Measurements from ENCODE around the gene MCEMP1.
"Not testable (repeated sequence)": the region's sequence is repeated elsewhere in the genome, so short reads cannot be mapped to it uniquely, and the experiment has no call there.

MCEMP1 gene

GRCh38 chr19:7643629-7644549 is 33.0 kb upstream of the MCEMP1 start:
- DNase-seq, result not testable (repeated sequence)

- no peak for DNase-seq
Observed at GRCh38 chr19:7644550-7644877, 32.4 kb upstream of the MCEMP1 start.

GRCh38 chr19:7645163-7645562 is 31.7 kb upstream of the MCEMP1 start:
- DNase-seq, result no peak

GRCh38 chr19:7645656-7646425 is 31.0 kb upstream of the MCEMP1 start:
- no peak for DNase-seq

DNA sequence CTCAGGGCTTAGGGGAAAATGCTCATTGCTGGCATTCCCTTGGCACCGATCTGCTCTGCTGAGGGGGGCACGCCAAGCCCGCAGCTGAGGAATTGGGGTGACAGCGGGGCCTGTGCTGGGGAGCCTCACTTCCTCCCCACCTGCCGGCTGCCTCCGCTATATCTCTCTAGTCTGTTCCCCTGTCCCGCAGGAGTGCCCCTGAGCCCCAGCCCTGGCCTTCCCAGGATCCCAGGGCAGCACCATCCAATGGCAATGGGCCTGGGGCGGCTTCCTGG is 30.5 kb upstream of the MCEMP1 start:
- no peak for DNase-seq

DNA sequence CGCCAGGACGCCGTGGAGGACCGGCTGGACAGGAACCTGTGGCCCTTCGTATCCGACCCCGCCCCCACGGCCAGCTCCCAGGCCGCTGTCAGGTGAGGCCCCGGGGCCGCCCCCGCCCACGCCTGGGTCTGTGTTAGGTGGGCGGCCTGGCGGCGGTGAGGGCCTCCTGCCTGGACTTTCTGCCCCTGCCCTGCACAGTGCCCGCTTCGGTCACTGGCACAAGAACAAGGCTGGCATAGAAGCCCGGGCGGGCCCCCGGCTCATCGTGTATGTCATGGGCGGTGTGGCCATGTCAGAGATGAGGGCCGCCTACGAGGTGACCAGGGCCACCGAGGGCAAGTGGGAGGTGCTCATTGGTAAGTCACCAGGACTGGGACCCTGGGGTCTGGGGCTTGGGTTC is 29.7 kb upstream of the MCEMP1 start:
- DNase-seq, result no peak

DNA sequence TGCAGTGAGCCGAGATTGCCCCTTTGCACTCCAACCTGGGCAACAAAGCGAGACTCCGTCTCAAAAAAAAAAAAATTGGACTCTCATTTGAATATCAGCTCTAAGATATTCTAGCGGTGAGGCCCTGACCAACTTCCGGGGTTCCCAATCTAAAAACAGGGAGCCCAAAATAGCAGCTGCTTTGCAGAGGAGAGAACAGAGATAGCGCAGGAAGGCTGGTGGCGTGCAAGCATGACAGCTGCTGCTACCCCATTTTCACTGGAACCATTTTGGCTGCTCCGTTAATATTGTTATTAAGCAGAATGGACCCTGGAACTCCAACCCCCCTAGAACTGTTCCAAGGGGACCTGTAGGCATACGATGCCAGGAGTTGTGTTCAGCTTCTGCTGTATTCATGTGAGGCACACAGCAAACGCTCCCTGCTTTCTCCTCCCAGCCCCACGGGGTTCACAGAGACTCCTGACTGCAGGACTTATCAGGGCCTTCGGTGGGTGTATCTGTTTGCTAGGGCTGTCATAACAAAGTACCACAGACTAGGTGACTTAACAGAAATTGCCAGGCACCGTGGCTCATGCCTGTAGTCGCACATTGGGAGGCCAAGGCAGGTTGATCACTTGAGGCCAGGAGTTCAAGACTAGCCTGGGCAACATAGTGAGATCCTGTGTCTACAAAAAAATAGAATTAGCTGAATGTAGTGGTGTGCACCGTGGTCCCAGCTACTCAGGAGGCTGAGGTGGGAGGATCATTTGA is 28.4 kb upstream of the MCEMP1 start:
- DNase-seq, result no peak

- DNase-seq, result no peak
Observed at GRCh38 chr19:7650148-7650547, 26.7 kb upstream of the MCEMP1 start.

- DNase-seq, result peak; percentile 89 to 92
Observed at GRCh38 chr19:7652061-7652641, 24.7 kb upstream of the MCEMP1 start.

DNA sequence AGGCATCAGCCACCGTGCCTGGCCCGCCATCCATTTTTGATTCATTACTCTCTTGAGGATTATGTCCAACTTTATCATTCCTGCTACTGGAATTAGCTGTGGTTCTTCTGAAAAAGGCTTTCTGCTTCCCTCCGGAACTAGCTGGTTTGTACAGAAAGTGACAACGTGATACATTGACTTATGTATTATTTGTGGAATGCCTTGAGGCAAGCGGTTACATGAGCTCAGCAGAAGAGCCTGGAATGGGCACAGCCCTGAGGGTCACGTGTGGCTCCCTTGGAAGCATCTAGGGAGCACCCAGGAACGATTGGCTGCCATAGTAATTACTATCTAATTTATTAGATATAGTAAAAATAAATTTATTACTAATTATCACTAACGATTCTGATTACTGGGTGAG is 22.5 kb upstream of the MCEMP1 start:
- no peak for DNase-seq

GRCh38 chr19:7655581-7655980 is 21.3 kb upstream of the MCEMP1 start:
- DNase-seq, result no peak

GRCh38 chr19:7657131-7657751 is 19.6 kb upstream of the MCEMP1 start:
- DNase-seq, result peak in 1 of 2 donors; percentile 27

DNA sequence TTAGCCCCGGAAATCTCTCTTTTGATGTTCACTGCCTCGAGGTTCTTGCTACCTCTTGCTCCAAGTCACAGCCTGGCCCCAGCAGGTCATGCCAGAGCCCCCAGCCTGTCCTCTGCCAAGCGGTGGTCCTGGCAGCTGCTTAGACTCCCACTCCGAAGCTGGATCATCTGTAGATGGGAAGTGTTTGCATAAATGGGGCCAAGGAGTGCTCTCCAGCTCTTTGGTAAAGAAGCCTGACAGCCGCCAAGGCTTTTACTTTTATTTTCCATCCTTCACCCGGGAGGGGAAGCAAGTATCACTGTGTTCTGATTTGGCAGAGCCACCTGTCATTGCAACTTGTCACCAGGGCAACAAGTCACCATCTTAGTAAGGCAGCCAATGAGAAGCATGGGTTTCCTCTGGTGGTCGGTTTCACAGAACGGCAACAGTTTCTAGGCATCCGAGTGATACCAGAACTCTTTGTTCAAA is 18.6 kb upstream of the MCEMP1 start:
- peak in 1 of 2 donors; percentile 33 for DNase-seq

GRCh38 chr19:7661744-7662538 is 14.9 kb upstream of the MCEMP1 start:
- no peak for DNase-seq

- DNase-seq, result no peak
Observed at GRCh38 chr19:7662657-7663056, 14.2 kb upstream of the MCEMP1 start.

GRCh38 chr19:7663706-7664105 is 13.2 kb upstream of the MCEMP1 start:
- no peak for DNase-seq

GRCh38 chr19:7665076-7665475 is 11.8 kb upstream of the MCEMP1 start:
- no peak for DNase-seq

DNA sequence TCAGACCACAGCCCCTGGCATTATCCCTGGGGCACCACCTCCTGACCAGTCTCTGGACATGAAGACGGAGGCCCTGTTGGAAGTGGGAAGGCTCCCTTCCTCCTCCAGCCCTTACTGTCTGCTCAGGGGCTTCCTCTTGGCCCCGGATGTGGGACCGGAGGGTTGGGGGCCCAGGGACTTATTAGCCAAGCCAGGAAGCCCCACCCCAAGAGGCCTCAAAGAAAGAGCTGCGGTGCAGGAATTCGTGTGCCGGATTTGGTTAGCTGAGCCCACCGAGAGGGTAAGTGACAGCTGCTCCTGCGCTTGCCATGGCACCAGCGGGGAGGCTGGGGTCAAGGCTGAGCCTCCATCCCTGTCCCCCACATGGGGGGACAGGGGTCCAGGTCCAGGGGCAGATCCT is 8.0 kb upstream of the MCEMP1 start, which contains the start of gene RETN:
Gene RETN, plus strand, starts transcription at position 208 of the 400 bp plus-strand sequence. CDS start 278 bp downstream, outside the sequence.
- no peak for DNase-seq

GRCh38 chr19:7669641-7670040 is 7.2 kb upstream of the MCEMP1 start:
- no peak for DNase-seq

DNA sequence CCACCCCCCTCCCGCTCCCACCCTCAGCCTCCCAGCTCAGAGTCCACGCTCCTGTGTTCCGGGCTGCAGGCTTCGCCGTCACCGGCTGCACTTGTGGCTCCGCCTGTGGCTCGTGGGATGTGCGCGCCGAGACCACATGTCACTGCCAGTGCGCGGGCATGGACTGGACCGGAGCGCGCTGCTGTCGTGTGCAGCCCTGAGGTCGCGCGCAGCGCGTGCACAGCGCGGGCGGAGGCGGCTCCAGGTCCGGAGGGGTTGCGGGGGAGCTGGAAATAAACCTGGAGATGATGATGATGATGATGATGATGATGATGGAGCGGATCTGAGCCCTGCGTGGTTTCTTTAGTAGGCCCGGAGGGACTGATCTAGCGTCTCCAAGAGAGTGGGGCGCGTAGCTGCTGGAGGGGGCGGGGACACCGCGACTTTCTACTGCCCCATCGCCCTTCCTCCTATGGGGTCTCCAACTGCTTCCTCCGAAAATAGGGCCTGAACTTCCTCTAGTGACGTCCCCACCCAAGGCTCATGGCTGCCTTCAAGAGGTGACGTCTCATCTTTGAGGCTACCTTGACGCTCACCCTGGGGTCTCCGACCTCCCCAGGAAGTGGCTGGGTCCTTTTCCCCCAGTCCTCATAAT is 6.6 kb upstream of the MCEMP1 start:
- DNase-seq, result no peak

DNA sequence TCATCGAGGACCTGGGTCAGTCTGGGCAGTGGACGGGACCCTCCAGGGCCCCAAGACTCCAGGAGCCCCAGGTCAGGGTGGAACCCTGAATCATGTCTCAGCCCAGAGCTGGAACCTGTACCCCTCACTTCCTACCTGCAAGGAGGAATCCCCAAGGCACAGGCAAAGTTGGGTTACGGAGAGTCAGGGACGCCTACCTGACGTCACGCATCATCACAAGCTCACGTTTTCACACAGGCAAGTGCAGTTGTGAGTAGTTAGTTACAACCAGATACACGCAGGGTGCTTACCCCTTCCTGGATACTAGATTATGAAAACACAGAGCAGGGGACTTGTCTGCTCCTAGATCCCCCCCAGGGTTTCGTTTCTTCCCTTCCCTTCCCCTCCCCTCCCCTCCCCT is 6.1 kb upstream of the MCEMP1 start:
- DNase-seq, result no peak

All from stimulated activated CD4-positive, alpha-beta T cell treated with anti-CD3 and anti-CD28 coated beads, Interleukin-2, amount 100 ng/mL, for 48 hours (primary cell).